Esophagus muscularis mucosa (tissue), 4 donors: ENCODE results near the gene CTNNA3. TPM values are rescaled to one million over a fixed set of nuclear protein-coding genes. Genes with fewer than 3 reads are reported as not detected.

ENCODE experiments used
- DNase-seq: peaks from one replicate; pipeline ENCODE4 v3.0.0-alpha.2; 2017; ENCODE audit errors: extremely low spot score
- H3K27ac ChIP-seq, 4 donors: fragments of 200-600 bp; sonication (generic); replicated peaks in 1 of 4; 1 replicate in 3 of 4; 2 replicates in 1 of 4; pipeline ENCODE4 v1.5.1; 2016 to 2019; ENCODE audit warnings: mild to moderate bottlenecking in 1 of 4
- H3K27me3 ChIP-seq, 4 donors: fragments of 200-600 bp; sonication (generic); one replicate each; pipeline versions ENCODE4 v1.5.1 to v1.6.0; 2016 to 2019
- H3K36me3 ChIP-seq, 4 donors: fragments of 200-600 bp; sonication (generic); one replicate each; pipeline ENCODE4 v1.5.1; 2016 to 2019
- H3K4me1 ChIP-seq, 4 donors: fragments of 200-600 bp; sonication (generic); one replicate each; pipeline ENCODE4 v1.5.1; 2016 to 2019
- H3K4me3 ChIP-seq, 4 donors: fragments of 200-600 bp; sonication (generic); 1 replicate in 2 of 4; 2 replicates in 2 of 4; pipeline ENCODE4 v1.5.1; 2016 to 2019; ENCODE audit warnings: mild to moderate bottlenecking in 4 of 4, moderate library complexity in 1 of 4
- H3K9me3 ChIP-seq, 4 donors: fragments of 200-600 bp; sonication (generic); 1 replicate in 3 of 4; 2 replicates in 1 of 4; pipeline ENCODE4 v1.5.1; 2016 to 2019
- CTCF ChIP-seq, 3 experiments: fragments of 200-600 bp in 2 of 3; fragments of 450-650 bp in 1 of 3; sonication (generic) in 2 of 3; IDR thresholded peaks; one replicate each; pipeline ENCODE4 v1.5.1; 2017 to 2019; ENCODE audit warnings: antibody characterized with exemption in 3 of 3, mild to moderate bottlenecking in 2 of 3, moderate library complexity in 1 of 3
- EP300 ChIP-seq: sonication (generic); formaldehyde crosslinking; IDR thresholded peaks from one replicate; pipeline ENCODE4 v1.6.1; 2017; ENCODE audit warnings: antibody characterized with exemption
- POLR2A ChIP-seq: fragments of 450-650 bp; IDR thresholded peaks from one replicate; pipeline ENCODE4 v1.6.1; 2017; ENCODE audit warnings: antibody characterized with exemption, moderate library complexity, mild to moderate bottlenecking, low read depth
- POLR2AphosphoS5 ChIP-seq, 2 donors: sonication (generic); formaldehyde crosslinking; IDR thresholded peaks; one replicate each; pipeline ENCODE4 v1.6.1; 2017; ENCODE audit warnings: antibody characterized with exemption in 2 of 2
- WGBS: methylation state at CpG from one replicate; pipeline ENCODE4 v1.1.5; 2018; 5-methylcytosine and 5-hydroxymethylcytosine counted together
- intact Hi-C: fragments of 100-400 bp; cut with DNase I; formaldehyde crosslinking; loops from one replicate; pipeline ENCODE4 v1.15.1; 2023
- total RNA-seq, 4 donors: library from RNA; depleted of rRNA; stranded (reverse); fragments of >200 nt; gene quantifications; one replicate each; pipeline versions ENCODE4 v1.1.0 to v1.2.1, GENCODE V29; 2016

CTNNA3 gene
- total RNA-seq, 4 donors from 2014 or later = 5.1 to 27.8 (median 17.6) TPM

GRCh38 chr10:67100951-67101350 is 595.0 kb downstream of the CTNNA3 start:
- no peak for TF ChIP-seq EP300
- no peak for TF ChIP-seq CTCF (IDR thresholded peaks at IDR 0.05)
- TF ChIP-seq POLR2A = no peak
- no peak for TF ChIP-seq POLR2AphosphoS5 (IDR thresholded peaks at IDR 0.05)
- intact Hi-C loops = no loop called here
- Histone ChIP-seq H3K4me3 (no peak overlapping the region), H3K4me1 (no peaks in the 10 kb centered on the region), H3K27ac (no peak overlapping the region), H3K9me3 (no peaks in the 10 kb centered on the region), H3K36me3 (no peaks in the 10 kb centered on the region), H3K27me3 (no peaks in the 10 kb centered on the region)
- 71% methylated on average over 3 of the region's 3 CpGs for WGBS
- no peak for DNase-seq

GRCh38 chr10:67098461-67098860 is 597.5 kb downstream of the CTNNA3 start:
- Histone ChIP-seq H3K4me1 (no peaks in the 10 kb centered on the region), H3K4me3 (no peak overlapping the region), H3K27ac (no peak overlapping the region), H3K27me3 (no peaks in the 10 kb centered on the region), H3K9me3 (no peaks in the 10 kb centered on the region), H3K36me3 (no peaks in the 10 kb centered on the region)
- DNase-seq = no peak
- TF ChIP-seq EP300 = no peak
- no peak for TF ChIP-seq CTCF (IDR thresholded peaks at IDR 0.05)
- no peak for TF ChIP-seq POLR2AphosphoS5 (IDR thresholded peaks at IDR 0.05)
- no peak for TF ChIP-seq POLR2A
- 46% methylated on average over 2 of the region's 2 CpGs for WGBS
- intact Hi-C loops = no loop called here

- Histone ChIP-seq H3K9me3 (no peaks in the 10 kb centered on the region), H3K27ac (no peak overlapping the region), H3K4me1 (no peaks in the 10 kb centered on the region), H3K27me3 (no peaks in the 10 kb centered on the region), H3K4me3 (no peak overlapping the region), H3K36me3 (no peaks in the 10 kb centered on the region)
- no peak for TF ChIP-seq POLR2AphosphoS5 (IDR thresholded peaks at IDR 0.05)
- TF ChIP-seq POLR2A = no peak
- TF ChIP-seq EP300 = no peak
- TF ChIP-seq CTCF (IDR thresholded peaks at IDR 0.05) = no peak
- intact Hi-C loops = no loop called here
- no peak for DNase-seq
- WGBS = 59% methylated on average over 2 of the region's 2 CpGs
Observed at GRCh38 chr10:67095531-67095930, 600.5 kb downstream of the CTNNA3 start.

- WGBS = 31% methylated on average over 1 of the region's 1 CpG
- Histone ChIP-seq H3K4me3 (no peak overlapping the region), H3K27me3 (no peaks in the 10 kb centered on the region), H3K9me3 (no peaks in the 10 kb centered on the region), H3K4me1 (peaks cover 4 to 28% (median 19%) of the 10 kb centered on the region in 4 donors), H3K36me3 (no peaks in the 10 kb centered on the region), H3K27ac (no peak overlapping the region)
- DNase-seq = no peak
- intact Hi-C loops = no loop called here
- TF ChIP-seq POLR2A (no peak), EP300 (no peak), POLR2AphosphoS5 (IDR thresholded peaks at IDR 0.05) (no peak), CTCF (IDR thresholded peaks at IDR 0.05) (no peak)
Observed at GRCh38 chr10:67088036-67088435, 608.0 kb downstream of the CTNNA3 start.

- Histone ChIP-seq H3K36me3 (no peaks in the 10 kb centered on the region), H3K27me3 (no peaks in the 10 kb centered on the region), H3K4me1 (peaks cover 4 to 28% (median 19%) of the 10 kb centered on the region in 4 donors), H3K27ac (no peak overlapping the region), H3K9me3 (no peaks in the 10 kb centered on the region), H3K4me3 (no peak overlapping the region)
- no peak for TF ChIP-seq POLR2AphosphoS5 (IDR thresholded peaks at IDR 0.05)
- no peak for TF ChIP-seq POLR2A
- no peak for TF ChIP-seq CTCF (IDR thresholded peaks at IDR 0.05)
- TF ChIP-seq EP300 = no peak
- DNase-seq = no peak
- intact Hi-C loops = no loop called here
Observed at GRCh38 chr10:67087135-67087425, 608.9 kb downstream of the CTNNA3 start.
